ENCODE measurements around the gene WDR36.

DNA sequence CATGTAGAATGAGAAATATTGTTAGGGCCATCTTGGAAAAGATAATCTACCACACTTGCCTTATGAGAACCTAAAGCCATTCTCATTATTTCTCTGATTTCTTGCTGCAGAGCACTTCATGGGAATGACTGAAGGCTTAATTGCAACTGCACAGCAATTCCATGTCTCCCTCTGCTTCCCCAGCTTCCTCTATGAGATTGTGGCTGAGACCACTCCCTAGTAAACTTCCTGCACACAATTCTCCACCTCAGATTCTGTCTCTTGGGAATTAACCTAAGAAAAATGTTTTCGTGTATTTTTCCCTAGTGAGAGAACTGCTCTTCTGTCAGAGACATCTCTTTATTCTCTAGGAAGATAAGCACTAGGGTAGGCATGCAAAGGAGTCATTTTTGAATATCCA lies 76.5 kb downstream of the WDR36 start:
- TF ChIP-seq POLR2A (IDR thresholded peaks at IDR 0.05; ENCODE audit: low read depth) = no peak
- no peak for TF ChIP-seq EP300 (IDR thresholded peaks at IDR 0.05)
- no peak for TF ChIP-seq CTCF (IDR thresholded peaks at IDR 0.05)
